ENCODE data around the gene GSC2. TPM values are rescaled to one million over a fixed set of nuclear protein-coding genes. Genes with fewer than 3 reads are reported as not detected.

The GSC2 gene
- not detected in 2 replicates for total RNA-seq

DNA sequence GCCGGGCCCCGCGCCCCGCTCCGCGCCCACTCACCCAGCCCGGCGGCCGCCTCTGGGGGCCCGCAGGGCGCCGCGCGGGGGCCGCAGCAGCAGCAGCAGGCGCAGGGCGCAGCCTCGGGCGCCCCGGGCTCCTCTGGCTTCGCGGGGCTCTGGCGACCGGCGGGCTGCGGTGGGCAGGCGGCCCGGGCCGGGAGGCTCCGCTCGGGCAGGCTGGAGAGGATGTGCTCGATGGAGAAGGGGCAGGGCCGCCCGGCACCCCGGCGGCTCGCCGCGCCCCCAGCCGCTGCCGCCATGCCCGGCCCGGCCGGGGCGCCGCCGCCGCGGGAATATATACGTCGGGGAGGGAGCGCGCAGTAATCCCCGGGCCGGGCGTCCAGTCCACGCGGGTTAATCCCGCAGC, at the start of gene GSC2:
Gene GSC2 (minus strand): TSS at position 302 of the 400 bp plus-strand sequence. CDS start 9 bp downstream, at position 293.

GRCh38 chr22:19178657-19179496, 28.8 kb upstream of the GSC2 start, which contains the start of gene SLC25A1:
Gene SLC25A1, minus strand, starts transcription at chr22:19178736. Its CDS starts 63 bp downstream, at chr22:19178673.

GRCh38 chr22:19130959-19131684, 19.0 kb downstream of the GSC2 start, which contains the start of gene TSSK2:
Gene TSSK2, plus strand, starts transcription at chr22:19131308. Its CDS starts 92 bp downstream, at chr22:19131400.

DNA sequence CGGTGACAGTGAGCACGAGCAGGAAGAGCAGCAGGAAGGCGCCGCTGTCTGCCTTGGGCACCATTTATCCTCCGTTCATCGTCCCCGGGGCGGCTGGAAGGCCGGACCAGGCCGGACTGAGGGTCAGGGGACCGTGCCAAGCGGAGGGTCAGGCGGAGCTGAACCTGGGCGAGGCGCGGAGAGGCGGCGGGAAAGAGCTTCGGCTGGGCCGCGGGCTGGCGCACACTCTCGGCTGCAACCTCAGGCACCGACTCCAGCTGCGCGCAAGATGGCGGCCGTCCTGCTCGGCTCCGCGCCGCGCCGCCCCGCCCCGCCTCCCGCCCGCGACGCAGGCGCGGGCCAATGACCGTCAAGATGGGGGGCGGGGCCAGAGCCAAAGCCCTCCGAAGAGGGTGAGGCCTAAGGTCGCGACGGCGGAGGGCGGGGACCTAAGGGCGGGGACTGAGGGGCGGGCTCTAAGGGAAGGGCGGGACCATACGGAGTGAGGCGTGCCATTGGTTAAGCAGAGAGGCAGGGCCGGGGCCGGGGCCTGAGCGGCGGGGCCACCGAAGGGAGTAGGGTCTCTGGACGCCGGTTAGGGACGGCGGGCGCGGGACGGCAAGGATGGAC, 27.8 kb downstream of the GSC2 start, which contains the start of gene DGCR2:
Gene DGCR2 (minus strand): TSS at position 270 of the 609 bp plus-strand sequence. CDS start 206 bp downstream, at position 64.

Other genes with a start within 250 kb of the GSC2 start
- gene DGCR6, start 244.0 kb downstream of the GSC2 start, total RNA-seq = 0.15 and 0.70 TPM in 2 replicates
- 0.62 and 0.72 TPM in 2 replicates for gene PRODH, start 214.0 kb downstream of the GSC2 start, total RNA-seq
- 34.9 and 44.1 TPM in 2 replicates for gene DGCR2, start 27.9 kb downstream of the GSC2 start, total RNA-seq
- gene TSSK2, start 19.0 kb downstream of the GSC2 start, total RNA-seq = not detected in 2 replicates
- gene ESS2, start 5.6 kb downstream of the GSC2 start, total RNA-seq = 19.8 and 23.9 TPM in 2 replicates
- 182 and 189 TPM in 2 replicates for gene SLC25A1, start 28.4 kb upstream of the GSC2 start, total RNA-seq
- gene CLTCL1, start 141.4 kb upstream of the GSC2 start, total RNA-seq = 10.4 and 19.3 TPM in 2 replicates